ENCODE results near the gene DTNBP1. TPM values are rescaled to one million over a fixed set of nuclear protein-coding genes. Genes with fewer than 3 reads are reported as not detected.

DTNBP1 gene
- total RNA-seq, 1 donor from 2014 or later = 20.1 TPM

- Mint-ChIP-seq H3K27ac (ENCODE audit: unreplicated experiment) (no peak overlapping the region), H3K9me3 (ENCODE audit: unreplicated experiment) (no peaks in the 10 kb centered on the region), H3K27me3 (ENCODE audit: unreplicated experiment) (no peaks in the 10 kb centered on the region), H3K4me3 (ENCODE audit: unreplicated experiment) (no peak overlapping the region), H3K4me1 (ENCODE audit: unreplicated experiment) (peaks cover 36% of the 10 kb centered on the region), H3K36me3 (ENCODE audit: unreplicated experiment) (peaks cover 32% of the 10 kb centered on the region)
- DNase-seq (ENCODE audit: extremely low spot score, unreplicated experiment) = no peak
- TF ChIP-seq CTCF (IDR thresholded peaks at IDR 0.05) = no peak
Observed at GRCh38 chr6:15508441-15508871, 154.4 kb downstream of the DTNBP1 start.

GRCh38 chr6:15507746-15508145 is 155.1 kb downstream of the DTNBP1 start:
- Mint-ChIP-seq H3K36me3 (ENCODE audit: unreplicated experiment) (peaks cover 33% of the 10 kb centered on the region), H3K4me1 (ENCODE audit: unreplicated experiment) (peaks cover 43% of the 10 kb centered on the region), H3K27me3 (ENCODE audit: unreplicated experiment) (no peaks in the 10 kb centered on the region), H3K9me3 (ENCODE audit: unreplicated experiment) (no peaks in the 10 kb centered on the region), H3K4me3 (ENCODE audit: unreplicated experiment) (no peak overlapping the region), H3K27ac (ENCODE audit: unreplicated experiment) (no peak overlapping the region)
- TF ChIP-seq CTCF (IDR thresholded peaks at IDR 0.05) = no peak
- DNase-seq (ENCODE audit: extremely low spot score, unreplicated experiment) = no peak

- Mint-ChIP-seq H3K36me3 (ENCODE audit: unreplicated experiment) (peaks cover 36% of the 10 kb centered on the region), H3K27ac (ENCODE audit: unreplicated experiment) (no peak overlapping the region), H3K4me3 (ENCODE audit: unreplicated experiment) (no peak overlapping the region), H3K27me3 (ENCODE audit: unreplicated experiment) (no peaks in the 10 kb centered on the region), H3K9me3 (ENCODE audit: unreplicated experiment) (no peaks in the 10 kb centered on the region), H3K4me1 (ENCODE audit: unreplicated experiment) (peaks cover 48% of the 10 kb centered on the region)
- no peak for DNase-seq (ENCODE audit: extremely low spot score, unreplicated experiment)
- TF ChIP-seq CTCF (IDR thresholded peaks at IDR 0.05) = no peak
Observed at GRCh38 chr6:15507221-15507620, 155.6 kb downstream of the DTNBP1 start.

- Mint-ChIP-seq H3K36me3 (ENCODE audit: unreplicated experiment) (peaks cover 43% of the 10 kb centered on the region), H3K27ac (ENCODE audit: unreplicated experiment) (peak overlapping the region; percentile 79), H3K27me3 (ENCODE audit: unreplicated experiment) (no peaks in the 10 kb centered on the region), H3K4me1 (ENCODE audit: unreplicated experiment) (peaks cover 60% of the 10 kb centered on the region), H3K4me3 (ENCODE audit: unreplicated experiment) (no peak overlapping the region), H3K9me3 (ENCODE audit: unreplicated experiment) (no peaks in the 10 kb centered on the region)
- TF ChIP-seq CTCF (IDR thresholded peaks at IDR 0.05) = no peak
- DNase-seq (ENCODE audit: extremely low spot score, unreplicated experiment) = no peak
Observed at GRCh38 chr6:15506066-15506465, 156.8 kb downstream of the DTNBP1 start.

GRCh38 chr6:15505463-15505918 is 157.3 kb downstream of the DTNBP1 start:
- no peak for DNase-seq (ENCODE audit: extremely low spot score, unreplicated experiment)
- H3K4me1 Mint-ChIP-seq (ENCODE audit: unreplicated experiment) = peaks cover 60% of the 10 kb centered on the region
- peak overlapping the region; percentile 79 for H3K27ac Mint-ChIP-seq (ENCODE audit: unreplicated experiment)
- no peaks in the 10 kb centered on the region for H3K9me3 Mint-ChIP-seq (ENCODE audit: unreplicated experiment)
- TF ChIP-seq CTCF (IDR thresholded peaks at IDR 0.05) = no peak
- peaks cover 43% of the 10 kb centered on the region for H3K36me3 Mint-ChIP-seq (ENCODE audit: unreplicated experiment)
- H3K4me3 Mint-ChIP-seq (ENCODE audit: unreplicated experiment) = peak overlapping the region; percentile 48
- no peaks in the 10 kb centered on the region for H3K27me3 Mint-ChIP-seq (ENCODE audit: unreplicated experiment)
